Ishikawa (cell line): ENCODE data around the gene TFB2M.
A peak's percentile ranks its signal among the peaks of the same experiment; 100 is the strongest.

Experiments used
- CEBPB ChIP-seq: IDR thresholded peaks from 2 replicates; pipeline ENCODE4 v1.6.1; 2012
- CREB1 ChIP-seq: IDR thresholded peaks from 2 replicates; pipeline ENCODE4 v1.6.1; 2012; ENCODE audit warnings: low read depth
- EGR1 ChIP-seq: IDR thresholded peaks from 2 replicates; pipeline ENCODE4 v1.6.1; 2012
- EP300 ChIP-seq: IDR thresholded peaks from 2 replicates; pipeline ENCODE4 v1.6.1; 2012; ENCODE audit warnings: borderline replicate concordance
- FOXM1 ChIP-seq: IDR thresholded peaks from 2 replicates; pipeline ENCODE4 v1.6.1; 2012; ENCODE audit warnings: low read depth, borderline replicate concordance
- MAX ChIP-seq: IDR thresholded peaks from 2 replicates; pipeline ENCODE4 v1.6.1; 2012
- NFIC ChIP-seq: IDR thresholded peaks from 2 replicates; pipeline ENCODE4 v1.6.1; 2012
- RAD21 ChIP-seq: IDR thresholded peaks from 2 replicates; pipeline ENCODE4 v1.6.1; 2012; ENCODE audit warnings: low read depth
- TAF1 ChIP-seq: IDR thresholded peaks from 2 replicates; pipeline ENCODE4 v1.6.1; 2012; ENCODE audit warnings: low read depth, mild to moderate bottlenecking
- TCF12 ChIP-seq: IDR thresholded peaks from 2 replicates; pipeline ENCODE4 v1.6.1; 2012; ENCODE audit warnings: low read depth
- TEAD4 ChIP-seq: IDR thresholded peaks from 2 replicates; pipeline ENCODE4 v1.6.1; 2012
- YY1 ChIP-seq: IDR thresholded peaks from 2 replicates; pipeline ENCODE4 v1.6.1; 2012; ENCODE audit warnings: low read depth
- ZBTB7A ChIP-seq: IDR thresholded peaks from 2 replicates; pipeline ENCODE4 v1.6.1; 2012; ENCODE audit warnings: low read depth
- TF ChIP-seq, protein P1 (sequence below): IDR thresholded peaks from 2 replicates; pipeline ENCODE4 v1.6.1; 2012
- TF ChIP-seq, protein P2 (sequence below): IDR thresholded peaks from 2 replicates; pipeline ENCODE4 v1.6.1; 2012; ENCODE audit warnings: low read depth, mild to moderate bottlenecking

The TFB2M gene

DNA sequence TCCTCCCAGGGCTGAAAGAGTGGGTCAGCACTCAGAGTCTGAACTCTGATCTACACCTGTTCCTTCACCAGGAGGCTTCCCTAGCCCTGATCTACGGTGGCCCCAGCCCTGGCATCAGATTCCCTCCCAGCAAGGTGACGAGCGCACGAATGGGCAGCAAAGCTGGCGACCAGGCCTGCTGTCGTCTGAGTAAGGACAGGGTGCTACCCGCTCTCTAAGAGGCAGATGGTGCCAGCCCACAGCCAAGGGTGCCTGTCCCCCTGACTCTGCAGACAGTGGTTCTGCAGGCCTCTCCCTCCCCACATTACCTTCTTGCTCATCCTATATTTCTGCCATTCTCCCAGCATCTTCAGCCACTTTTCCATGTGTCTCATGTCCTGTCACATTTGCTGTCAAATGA lies 48.7 kb downstream of the TFB2M start:
- no peak for TF ChIP-seq ZBTB7A
- TF ChIP-seq NFIC = no peak
- TF ChIP-seq EP300 = no peak

DNA sequence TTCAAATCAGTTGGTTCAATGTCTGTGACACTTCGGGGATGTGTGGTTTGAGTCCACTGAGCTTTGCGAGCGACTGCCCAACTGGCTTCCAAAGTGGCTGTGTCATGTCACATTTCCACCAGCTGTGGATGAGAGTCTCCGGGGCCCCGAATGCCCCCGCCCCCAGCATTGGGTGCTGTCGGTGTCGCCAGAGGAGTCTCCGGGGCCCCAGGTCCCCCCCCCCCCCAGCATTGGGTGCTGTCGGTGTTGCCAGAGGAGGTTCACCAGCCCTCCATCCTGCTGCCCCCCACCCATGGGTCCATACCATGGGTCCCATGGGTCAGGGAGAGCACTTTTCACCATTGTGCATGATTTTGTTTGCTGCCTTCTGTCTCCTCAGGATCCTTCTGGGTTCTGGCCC lies 49.9 kb downstream of the TFB2M start:
- TF ChIP-seq TAF1 = no peak
- TF ChIP-seq CREB1 = no peak
- no peak for TF ChIP-seq FOXM1
- no peak for TF ChIP-seq CEBPB
- no peak for TF ChIP-seq MAX
- TF ChIP-seq TCF12 = no peak
- TF ChIP-seq YY1 = no peak
- no peak for TF ChIP-seq EGR1
- TF ChIP-seq NFIC = no peak
- no peak for TF ChIP-seq EP300
- no peak for TF ChIP-seq TEAD4
- TF ChIP-seq ZBTB7A = no peak

DNA sequence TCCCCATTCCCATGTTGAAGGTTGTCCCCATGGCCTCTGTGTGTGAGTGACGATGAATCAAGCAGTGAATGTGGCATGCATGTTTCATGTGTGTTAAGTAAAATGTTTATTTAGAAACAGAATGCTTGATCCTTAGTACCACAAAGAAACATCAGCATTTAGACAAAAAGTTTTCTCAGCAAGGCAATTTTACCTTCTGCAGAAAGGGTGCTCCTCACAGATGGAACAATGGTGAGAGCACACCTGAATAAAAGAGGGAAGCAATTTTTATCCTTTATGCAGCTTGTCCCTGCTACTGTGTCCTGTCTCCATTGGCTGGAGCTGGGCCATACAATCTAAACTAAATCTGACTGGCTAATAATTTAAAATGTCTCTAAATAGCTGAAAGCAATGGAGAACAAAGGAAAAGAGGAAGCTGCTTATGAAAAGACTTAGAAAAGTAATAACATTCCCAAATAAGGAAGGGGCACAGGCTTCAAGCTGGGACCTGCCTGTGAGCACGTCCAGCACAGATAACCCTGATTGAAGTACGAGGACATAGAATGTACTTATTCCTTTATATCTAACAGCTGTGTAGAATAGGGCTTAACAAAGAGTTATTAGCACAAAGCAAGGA lies 50.6 kb downstream of the TFB2M start:
- TF ChIP-seq ZBTB7A (no peak), TAF1 (no peak), CREB1 (no peak), MAX (no peak), RAD21 (no peak), TCF12 (no peak), YY1 (no peak), EGR1 (no peak)
- TF ChIP-seq, protein P1, sequence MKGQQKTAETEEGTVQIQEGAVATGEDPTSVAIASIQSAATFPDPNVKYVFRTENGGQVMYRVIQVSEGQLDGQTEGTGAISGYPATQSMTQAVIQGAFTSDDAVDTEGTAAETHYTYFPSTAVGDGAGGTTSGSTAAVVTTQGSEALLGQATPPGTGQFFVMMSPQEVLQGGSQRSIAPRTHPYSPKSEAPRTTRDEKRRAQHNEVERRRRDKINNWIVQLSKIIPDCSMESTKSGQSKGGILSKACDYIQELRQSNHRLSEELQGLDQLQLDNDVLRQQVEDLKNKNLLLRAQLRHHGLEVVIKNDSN = peak; percentile 54

GRCh38 chr1:246513619-246514343 lies 52.3 kb downstream of the TFB2M start:
- TF ChIP-seq MAX (no peak), TAF1 (no peak), YY1 (no peak), FOXM1 (no peak), ZBTB7A (no peak), CREB1 (no peak), EP300 (no peak), NFIC (no peak)
- TF ChIP-seq, protein P1 = no peak

DNA sequence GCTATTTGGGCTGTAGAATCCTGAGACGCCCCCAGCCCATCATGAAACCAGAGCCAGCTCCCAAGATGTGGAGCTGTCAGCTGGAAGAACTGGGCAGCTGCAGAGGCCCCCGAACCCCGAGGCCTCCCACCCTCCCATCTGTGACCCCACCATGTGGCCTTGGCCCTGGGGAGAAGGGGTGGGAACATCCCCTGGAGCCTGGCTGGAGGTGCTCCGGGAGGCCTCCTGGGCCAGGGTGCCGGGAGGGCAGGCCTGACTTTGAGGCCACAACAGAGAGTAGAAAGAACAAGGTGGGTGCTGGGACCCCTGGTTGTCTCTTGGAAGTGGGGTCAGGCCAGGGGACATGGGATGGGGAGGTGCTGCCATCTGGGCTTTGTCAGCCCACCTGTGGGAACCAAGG lies 53.0 kb downstream of the TFB2M start:
- TF ChIP-seq EP300 (no peak), RAD21 (no peak), ZBTB7A (no peak), FOXM1 (no peak), TEAD4 (no peak), EGR1 (no peak), CREB1 (no peak), CEBPB (no peak), TCF12 (no peak)

- TF ChIP-seq CEBPB = no peak
- TF ChIP-seq RAD21 = no peak
- no peak for TF ChIP-seq EP300
- TF ChIP-seq FOXM1 = no peak
- TF ChIP-seq TEAD4 = no peak
- no peak for TF ChIP-seq ZBTB7A
- TF ChIP-seq EGR1 = no peak
- no peak for TF ChIP-seq TCF12
- no peak for TF ChIP-seq YY1
- TF ChIP-seq, protein P1 = no peak
- no peak for TF ChIP-seq TAF1
- no peak for TF ChIP-seq MAX
- TF ChIP-seq, protein P2, sequence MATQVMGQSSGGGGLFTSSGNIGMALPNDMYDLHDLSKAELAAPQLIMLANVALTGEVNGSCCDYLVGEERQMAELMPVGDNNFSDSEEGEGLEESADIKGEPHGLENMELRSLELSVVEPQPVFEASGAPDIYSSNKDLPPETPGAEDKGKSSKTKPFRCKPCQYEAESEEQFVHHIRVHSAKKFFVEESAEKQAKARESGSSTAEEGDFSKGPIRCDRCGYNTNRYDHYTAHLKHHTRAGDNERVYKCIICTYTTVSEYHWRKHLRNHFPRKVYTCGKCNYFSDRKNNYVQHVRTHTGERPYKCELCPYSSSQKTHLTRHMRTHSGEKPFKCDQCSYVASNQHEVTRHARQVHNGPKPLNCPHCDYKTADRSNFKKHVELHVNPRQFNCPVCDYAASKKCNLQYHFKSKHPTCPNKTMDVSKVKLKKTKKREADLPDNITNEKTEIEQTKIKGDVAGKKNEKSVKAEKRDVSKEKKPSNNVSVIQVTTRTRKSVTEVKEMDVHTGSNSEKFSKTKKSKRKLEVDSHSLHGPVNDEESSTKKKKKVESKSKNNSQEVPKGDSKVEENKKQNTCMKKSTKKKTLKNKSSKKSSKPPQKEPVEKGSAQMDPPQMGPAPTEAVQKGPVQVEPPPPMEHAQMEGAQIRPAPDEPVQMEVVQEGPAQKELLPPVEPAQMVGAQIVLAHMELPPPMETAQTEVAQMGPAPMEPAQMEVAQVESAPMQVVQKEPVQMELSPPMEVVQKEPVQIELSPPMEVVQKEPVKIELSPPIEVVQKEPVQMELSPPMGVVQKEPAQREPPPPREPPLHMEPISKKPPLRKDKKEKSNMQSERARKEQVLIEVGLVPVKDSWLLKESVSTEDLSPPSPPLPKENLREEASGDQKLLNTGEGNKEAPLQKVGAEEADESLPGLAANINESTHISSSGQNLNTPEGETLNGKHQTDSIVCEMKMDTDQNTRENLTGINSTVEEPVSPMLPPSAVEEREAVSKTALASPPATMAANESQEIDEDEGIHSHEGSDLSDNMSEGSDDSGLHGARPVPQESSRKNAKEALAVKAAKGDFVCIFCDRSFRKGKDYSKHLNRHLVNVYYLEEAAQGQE = no peak
- no peak for TF ChIP-seq NFIC
- TF ChIP-seq CREB1 = no peak
Observed at GRCh38 chr1:246512635-246513034, 53.4 kb downstream of the TFB2M start.
